HepG2 (cell line): ENCODE results near the gene SNX9. TPM values are rescaled to one million over a fixed set of nuclear protein-coding genes. Genes with fewer than 3 reads are reported as not detected.

ENCODE experiments used
- ATAC-seq: fragments of 200-7000 bp; cut with Tn5 transposase; 3 replicates; pipeline ENCODE4 v1.9.1; 2020; ENCODE audit warnings: mild to moderate bottlenecking, moderate library complexity
- BruUV-seq: library from RNA; stranded (reverse); fragments of 400-500 nt; replicated peaks from 2 replicates; lab custom pipeline; 2021; lab: Mats Ljungman, UMichigan
- CTCF ChIA-PET: fragments of 300-600 bp; formaldehyde crosslinking; extraction: SDS; loops from one replicate; lab custom pipeline; 2021; ENCODE audit warnings: low total read pairs, inconsistent platforms, low intra/inter-chr PET ratio; lab: Yijun Ruan, JAX
- POLR2A ChIA-PET: fragments of 350-600 bp; sonication (Branson Sonifier 250); formaldehyde crosslinking; loops from one replicate; lab custom pipeline; 2020; ENCODE audit warnings: antibody characterized with exemption, inconsistent platforms; lab: Yijun Ruan, JAX
- DNase-seq: peaks from one replicate; pipeline ENCODE4 v3.0.0-alpha.2; 2015; ENCODE audit warnings: low spot score
- FAIRE-seq: peaks from 3 replicates; lab custom pipeline; 2011; peaks lifted over from hg19 to GRCh38; lab: Jason Lieb, UNC
- H2AFZ ChIP-seq: one replicate; pipeline ENCODE4 v1.6.1; 2011; ENCODE audit warnings: low read length, inconsistent platforms
- H3K27ac ChIP-seq: fragments of 300-600 bp; 3 replicates; pipeline ENCODE4 v1.8.0; 2011; ENCODE audit warnings: mixed run types, mild to moderate bottlenecking, mixed read lengths, low read length, inconsistent platforms; ENCODE audit not compliant: insufficient read depth; ENCODE audit errors: extremely low read length
- H3K27me3 ChIP-seq, 2 experiments: fragments of 200-600 bp in 1 of 2; 2 replicates in 1 of 2; 3 replicates in 1 of 2; pipeline versions ENCODE4 v1.6.0 to v1.8.0; 2011; ENCODE audit warnings: low read length in 2 of 2, mild to moderate bottlenecking in 2 of 2, moderate library complexity in 2 of 2, inconsistent platforms in 1 of 2; ENCODE audit not compliant: insufficient read depth in 2 of 2, control insufficient read depth in 1 of 2
- H3K36me3 ChIP-seq, 2 experiments: fragments of 200-600 bp in 1 of 2; replicated peaks in 1 of 2; 2 replicates in 1 of 2; 3 replicates in 1 of 2; pipeline versions ENCODE4 v1.5.1 to v1.8.0; 2011; ENCODE audit warnings: low read length in 2 of 2, inconsistent platforms in 1 of 2; ENCODE audit not compliant: insufficient read depth in 2 of 2, control insufficient read depth in 1 of 2
- H3K4me1 ChIP-seq: 2 replicates; pipeline ENCODE4 v1.5.1; 2012; ENCODE audit warnings: low read length, inconsistent platforms; ENCODE audit not compliant: insufficient read depth
- H3K4me2 ChIP-seq: 2 replicates; pipeline ENCODE4 v1.6.0; 2011; ENCODE audit warnings: low read depth, low read length, inconsistent platforms
- H3K4me3 ChIP-seq, 3 experiments: fragments of 200-600 bp in 1 of 3; sonication (generic), shearing (Covaris generic) in 1 of 3; replicated peaks in 1 of 3; 2 replicates each; pipeline ENCODE4 v1.5.1; 2011 to 2016; ENCODE audit warnings: low read length in 3 of 3, inconsistent platforms in 2 of 3, low read depth in 2 of 3, mild to moderate bottlenecking in 2 of 3, control low read depth in 1 of 3, mixed read lengths in 1 of 3; ENCODE audit not compliant: insufficient read depth in 1 of 3
- H3K79me2 ChIP-seq: one replicate; pipeline ENCODE4 v1.6.1; 2011; ENCODE audit warnings: low read length, inconsistent platforms; ENCODE audit not compliant: insufficient read depth
- H3K9ac ChIP-seq: 2 replicates; pipeline ENCODE4 v1.6.0; 2011; ENCODE audit warnings: mild to moderate bottlenecking, low read depth, low read length, inconsistent platforms; ENCODE audit not compliant: insufficient read depth
- H3K9me3 ChIP-seq: 2 replicates; pipeline ENCODE4 v1.5.1; 2012; ENCODE audit warnings: mild to moderate bottlenecking, low read length
- H4K20me1 ChIP-seq: 2 replicates; pipeline ENCODE4 v1.6.0; 2011; ENCODE audit warnings: inconsistent platforms, mild to moderate bottlenecking, low read length, moderate library complexity; ENCODE audit not compliant: insufficient read depth
- EZH2 ChIP-seq: conservative IDR thresholded peaks from 2 replicates; pipeline ENCODE4 v1.6.1; 2012; ENCODE audit warnings: mild to moderate bottlenecking, low read depth, low read length, moderate library complexity
- GMEB2 ChIP-seq: IDR thresholded peaks from 2 replicates; pipeline ENCODE4 v1.6.1; 2016; ENCODE audit warnings: missing biosample characterization, missing genetic modification reagents, low read depth
- HDAC1 ChIP-seq: sonication (generic); formaldehyde crosslinking; IDR thresholded peaks from 2 replicates; pipeline ENCODE4 v1.5.1; 2020; ENCODE audit warnings: mild to moderate bottlenecking, missing genetic modification reagents
- HIC2 ChIP-seq: sonication (generic); formaldehyde crosslinking; IDR thresholded peaks from 2 replicates; pipeline ENCODE4 v1.9.0; 2022; ENCODE audit warnings: low read depth, missing genetic modification reagents
- KAT2B ChIP-seq: fragments of 150-350 bp; IDR thresholded peaks from 2 replicates; pipeline ENCODE4 v1.6.1; 2014; ENCODE audit warnings: low read depth, low read length, borderline replicate concordance
- MZF1 ChIP-seq: sonication (generic); formaldehyde crosslinking; IDR thresholded peaks from 2 replicates; pipeline ENCODE4 v1.8.1; 2023; ENCODE audit warnings: mild to moderate bottlenecking, missing genetic modification reagents, borderline replicate concordance
- PLRG1 ChIP-seq: fragments of 450-650 bp; conservative IDR thresholded peaks from 2 replicates; pipeline ENCODE4 v1.6.1; 2016
- REL ChIP-seq: sonication (generic); formaldehyde crosslinking; conservative IDR thresholded peaks from 2 replicates; pipeline ENCODE4 v1.8.0; 2022; ENCODE audit warnings: mild to moderate bottlenecking, missing genetic modification reagents, moderate library complexity
- TGIF2 ChIP-seq: IDR thresholded peaks from 2 replicates; pipeline ENCODE4 v1.6.1; 2016; ENCODE audit warnings: control low read depth, missing compliant biosample characterization
- WGBS: methylation state at CpG from one replicate; pipeline ENCODE4 v1.1.6; 2017; ENCODE audit warnings: low lambda C conversion rate; 5-methylcytosine and 5-hydroxymethylcytosine counted together
- in situ Hi-C: cut with HindIII; loops from 2 replicates; pipeline ENCODE4 v1.10.0; 2017; ENCODE audit warnings: low pct_unique_long_range_greater_than_20kb; ENCODE audit not compliant: extremely low pct_ligation_motif_present
- intact Hi-C: fragments of 100-400 bp; cut with micrococcal nuclease; formaldehyde crosslinking; loops from one replicate; pipeline ENCODE4 v1.10.0; 2022; ENCODE audit not compliant: unreplicated experiment
- polyA plus RNA-seq, 8 experiments: library from polyadenylated mRNA; depleted of rRNA in 3 of 8; stranded (reverse) in 7 of 8; unstranded in 1 of 8; fragments of >200 nt; fragmentation: Illumina TruSeq in 4 of 8; extraction: Trizol in 4 of 8; gene quantifications; 2 replicates each; pipeline versions ENCODE4 v1.2.1 to v1.2.3, GENCODE V29; 2011 to 2016; ENCODE audit warnings: low read depth in 4 of 8, missing spikeins in 1 of 8, mixed read lengths in 1 of 8; ENCODE audit not compliant: insufficient read depth in 1 of 8
- total RNA-seq, 5 experiments: library from RNA; depleted of rRNA; stranded (reverse); fragments of >200 nt; fragmentation: Illumina TruSeq; extraction: Trizol; gene quantifications; 2 replicates each; pipeline ENCODE4 v1.2.3, GENCODE V29; 2016; ENCODE audit warnings: low read depth in 1 of 5

The SNX9 gene
- total and polyA plus RNA-seq, 2 of the 13 experiments (the other 11 are each of a cell fraction or from before 2014, with no cell fraction given), result 21.9 to 36.0 TPM

- Histone ChIP-seq H4K20me1 (no peaks in the 10 kb centered on the region), H3K79me2 (no peaks in the 10 kb centered on the region), H3K9ac (no peak overlapping the region), H3K9me3 (0 out of 2 replicates have a peak, but pooled peaks cover 3% of the 10 kb centered on the region), H3K4me1 (peaks cover 8% of the 10 kb centered on the region), H3K27me3 (peaks cover 0 to 14% of the 10 kb centered on the region in 2 experiments; a peak in 3 of 5 replicates), H3K4me3 (no peak overlapping the region), H3K27ac (no peak overlapping the region)
- in situ Hi-C loops (no loop called here), intact Hi-C loops (no loop called here)
- FAIRE-seq (no peak), DNase-seq (no peak)
- POLR2A ChIA-PET, result no interaction called here
- BruUV-seq, result no TSS peak
- TF ChIP-seq PLRG1 (no peak), KAT2B (no peak), GMEB2 (CRISPR knock-in tag) (no peak), MZF1 (CRISPR knock-in tag) (no peak)
- TF ChIP-seq, all 625 proteins: peak for 0
- Histone ChIP-seq H3K36me3 (no peaks in the 10 kb centered on the region), H3K4me2 (no peak overlapping the region), H2AFZ (no peak overlapping the region)
- CTCF ChIA-PET, result no interaction called here
- no peak for ATAC-seq
- 38% methylated on average over 3 of the region's 3 CpGs for WGBS
Measured at GRCh38 chr6:157811476-157812173, 11.4 kb upstream of the SNX9 start.

- Histone ChIP-seq H3K27me3 (peaks cover 0 to 14% of the 10 kb centered on the region in 2 experiments; a peak in 3 of 5 replicates), H3K79me2 (no peaks in the 10 kb centered on the region), H3K9me3 (0 out of 2 replicates have a peak, but pooled peaks cover 3% of the 10 kb centered on the region), H2AFZ (no peak overlapping the region), H3K36me3 (no peaks in the 10 kb centered on the region), H4K20me1 (no peaks in the 10 kb centered on the region), H3K4me2 (no peak overlapping the region), H3K9ac (no peak overlapping the region), H3K4me1 (peaks cover 10% of the 10 kb centered on the region), H3K27ac (no peak overlapping the region), H3K4me3 (no peak overlapping the region)
- BruUV-seq, result no TSS peak
- in situ Hi-C loops, result no loop called here
- TF ChIP-seq TGIF2 (CRISPR knock-in tag) (no peak), HDAC1 (CRISPR knock-in tag) (no peak), HIC2 (CRISPR knock-in tag) (no peak), REL (no peak), EZH2 (no peak)
- intact Hi-C loops, result no loop called here
- ATAC-seq (no peak), FAIRE-seq (no peak), DNase-seq (no peak)
- CTCF ChIA-PET, result no interaction called here
- POLR2A ChIA-PET, result no interaction called here
Measured at GRCh38 chr6:157812425-157813171, 10.4 kb upstream of the SNX9 start.
